Activated gamma-delta T cell treated with anti-CD3 and anti-CD28 coated beads, Interleukin-2, amount 50 U/mL, for 16 hours (primary cell): ENCODE measurements around the gene MTOR.

Experiments
- DNase-seq: peaks from one replicate; pipeline ENCODE4 v3.0.0-alpha.2; 2020; ENCODE audit warnings: low read depth

MTOR gene

GRCh38 chr1:11150326-11150725 is 112.0 kb downstream of the MTOR start:
- no peak for DNase-seq

GRCh38 chr1:11147197-11147770 is 115.1 kb downstream of the MTOR start:
- DNase-seq, result no peak

GRCh38 chr1:11145741-11146140 is 116.6 kb downstream of the MTOR start:
- no peak for DNase-seq

GRCh38 chr1:11144570-11145256 is 117.6 kb downstream of the MTOR start:
- no peak for DNase-seq

- no peak for DNase-seq
Observed at GRCh38 chr1:11143907-11144306, 118.4 kb downstream of the MTOR start.

GRCh38 chr1:11143401-11143800 is 119.0 kb downstream of the MTOR start:
- no peak for DNase-seq

- DNase-seq, result no peak
Observed at GRCh38 chr1:11142618-11143391, 119.5 kb downstream of the MTOR start.

- no peak for DNase-seq
Observed at GRCh38 chr1:11138952-11139351, 123.4 kb downstream of the MTOR start.

GRCh38 chr1:11138029-11138428 is 124.3 kb downstream of the MTOR start:
- DNase-seq, result no peak

- no peak for DNase-seq
Observed at GRCh38 chr1:11134898-11135266, 127.5 kb downstream of the MTOR start.

- no peak for DNase-seq
Observed at GRCh38 chr1:11134251-11134897, 128.0 kb downstream of the MTOR start.

GRCh38 chr1:11132563-11133293 is 129.6 kb downstream of the MTOR start:
- DNase-seq, result no peak

- DNase-seq, result no peak
Observed at GRCh38 chr1:11131816-11132215, 130.5 kb downstream of the MTOR start.

GRCh38 chr1:11130406-11130805 is 131.9 kb downstream of the MTOR start:
- no peak for DNase-seq

- no peak for DNase-seq
Observed at GRCh38 chr1:11129649-11130390, 132.5 kb downstream of the MTOR start.

GRCh38 chr1:11126569-11126968 is 135.8 kb downstream of the MTOR start:
- no peak for DNase-seq

- no peak for DNase-seq
Observed at GRCh38 chr1:11125931-11126330, 136.4 kb downstream of the MTOR start.

- no peak for DNase-seq
Observed at GRCh38 chr1:11124965-11125364, 137.4 kb downstream of the MTOR start.

GRCh38 chr1:11116318-11116717 is 146.0 kb downstream of the MTOR start:
- DNase-seq, result no peak

- no peak for DNase-seq
Observed at GRCh38 chr1:11114966-11115365, 147.4 kb downstream of the MTOR start.

GRCh38 chr1:11109047-11109760 is 153.1 kb downstream of the MTOR start:
- no peak for DNase-seq
